Myocyte (in vitro differentiated cells): ENCODE measurements around the gene BTN3A1. TPM values are rescaled to one million over a fixed set of nuclear protein-coding genes. Genes with fewer than 3 reads are reported as not detected.

ENCODE experiments used
- total RNA-seq: library from RNA; depleted of rRNA; stranded (reverse); fragments of >200 nt; gene quantifications from 2 replicates; pipeline ENCODE4 v1.2.3, GENCODE V29; 2014

The BTN3A1 gene
- total RNA-seq, 1 donor from 2014 or later: 9.6 TPM

Other genes with a start within 250 kb of the BTN3A1 start
- 17.4 and 21.8 TPM in 2 replicates for gene BTN3A2, start 37.1 kb upstream of the BTN3A1 start, total RNA-seq
- gene BTN2A2, start 19.2 kb upstream of the BTN3A1 start, total RNA-seq: 6.2 and 10.4 TPM in 2 replicates
- gene BTN3A3, start 38.2 kb downstream of the BTN3A1 start, total RNA-seq: 11.2 and 12.9 TPM in 2 replicates
- gene BTN2A1, start 55.7 kb downstream of the BTN3A1 start, total RNA-seq: 19.4 and 21.5 TPM in 2 replicates
- not detected in 2 replicates for gene BTN1A1, start 98.0 kb downstream of the BTN3A1 start, total RNA-seq
- gene HMGN4, start 136.1 kb downstream of the BTN3A1 start, total RNA-seq: 57.1 and 57.8 TPM in 2 replicates
- gene ABT1, start 194.7 kb downstream of the BTN3A1 start, total RNA-seq: 9.5 and 13.4 TPM in 2 replicates